ENCODE data around the gene SNIP1.
A peak's percentile ranks its signal among the peaks of the same experiment; 100 is the strongest.

SNIP1 gene

DNA sequence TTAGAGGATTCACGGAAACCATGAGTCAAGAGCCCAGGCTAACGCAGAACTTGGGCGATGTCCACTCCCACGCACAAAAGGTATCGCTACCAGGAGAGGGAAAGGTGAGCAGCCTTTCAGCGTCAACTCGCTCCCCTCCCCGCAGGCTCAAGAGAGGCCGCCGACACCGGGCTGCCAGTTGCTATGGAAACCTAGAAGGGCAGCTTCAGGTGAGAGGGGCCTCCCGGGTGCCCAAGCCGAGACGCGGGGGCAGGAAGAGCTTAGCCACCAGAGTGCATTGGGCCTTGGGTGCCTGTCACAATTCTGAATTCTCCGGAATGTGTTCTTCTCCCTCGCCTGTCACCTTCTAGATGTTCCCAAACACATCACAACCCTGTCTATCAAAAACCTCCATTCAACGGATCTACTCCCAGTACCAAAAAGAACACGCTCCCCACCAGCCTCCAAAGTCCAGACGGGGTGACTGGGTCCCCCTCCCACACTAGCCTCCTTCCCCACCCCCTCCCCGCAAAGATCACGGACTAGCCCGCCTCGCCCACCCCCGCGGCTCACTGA, 40.2 kb downstream of the SNIP1 start (continued):
- TF ChIP-seq, protein P1, sequence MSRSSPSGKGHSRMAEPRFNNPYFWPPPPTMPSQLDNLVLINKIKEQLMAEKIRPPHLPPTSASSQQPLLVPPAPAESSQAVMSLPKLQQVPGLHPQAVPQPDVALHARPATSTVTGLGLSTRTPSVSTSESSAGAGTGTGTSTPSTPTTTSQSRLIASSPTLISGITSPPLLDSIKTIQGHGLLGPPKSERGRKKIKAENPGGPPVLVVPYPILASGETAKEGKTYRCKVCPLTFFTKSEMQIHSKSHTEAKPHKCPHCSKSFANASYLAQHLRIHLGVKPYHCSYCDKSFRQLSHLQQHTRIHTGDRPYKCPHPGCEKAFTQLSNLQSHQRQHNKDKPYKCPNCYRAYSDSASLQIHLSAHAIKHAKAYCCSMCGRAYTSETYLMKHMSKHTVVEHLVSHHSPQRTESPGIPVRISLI (tag by site-specific recombination; IDR thresholded peaks at IDR 0.05) = no peak
- TF ChIP-seq ZNF561 (tag by site-specific recombination; IDR thresholded peaks at IDR 0.05; ENCODE audit: borderline replicate concordance) (peak; percentile 64; the same call in 1 of the 2 replicates), ZNF335 (tag by site-specific recombination; conservative IDR thresholded peaks at IDR 0.05) (peak; percentile 98), ZNF24 (tag by site-specific recombination; IDR thresholded peaks at IDR 0.05) (no peak), ZNF354C (tag by site-specific recombination; IDR thresholded peaks at IDR 0.05; ENCODE audit: borderline replicate concordance, low read depth) (no peak), ZBTB48 (tag by site-specific recombination; IDR thresholded peaks at IDR 0.05) (peak; percentile 55), SP2 (tag by site-specific recombination; IDR thresholded peaks at IDR 0.05) (peak; percentile 3; the same call in 1 of the 2 replicates), KLF7 (tag by site-specific recombination; IDR thresholded peaks at IDR 0.05; ENCODE audit: borderline replicate concordance) (no peak), ZNF274 (IDR thresholded peaks at IDR 0.05; ENCODE audit: low read length) (no peak), ZNF274 (tag by site-specific recombination; IDR thresholded peaks at IDR 0.05; ENCODE audit: borderline replicate concordance) (no peak), ZNF146 (tag by site-specific recombination; IDR thresholded peaks at IDR 0.05) (no peak), ZNF223 (tag by site-specific recombination; IDR thresholded peaks at IDR 0.05) (no peak), ZSCAN30 (tag by site-specific recombination; IDR thresholded peaks at IDR 0.05) (no peak), ZXDB (tag by site-specific recombination; IDR thresholded peaks at IDR 0.05) (peak; percentile 39; the same call in 1 of the 2 replicates), ZNF610 (tag by site-specific recombination; IDR thresholded peaks at IDR 0.05; ENCODE audit: borderline replicate concordance) (no peak), SALL2 (tag by site-specific recombination; IDR thresholded peaks at IDR 0.05; ENCODE audit: borderline replicate concordance) (no peak), ZNF341 (tag by site-specific recombination; IDR thresholded peaks at IDR 0.05; ENCODE audit: low read depth) (peak; percentile 27; the same call in 1 of the 2 replicates), SETDB1 (IDR thresholded peaks at IDR 0.05; ENCODE audit: insufficient read length, low read length) (no peak), YY2 (tag by site-specific recombination; IDR thresholded peaks at IDR 0.05) (no peak), ZNF600 (tag by site-specific recombination; IDR thresholded peaks at IDR 0.05) (peak; percentile 75), SP3 (tag by site-specific recombination; IDR thresholded peaks at IDR 0.05) (peak; percentile 30; the same call in 1 of the 2 replicates), ZSCAN16 (tag by site-specific recombination; IDR thresholded peaks at IDR 0.05) (no peak), ZBTB17 (tag by site-specific recombination; IDR thresholded peaks at IDR 0.05) (no peak), ZNF324 (tag by site-specific recombination; IDR thresholded peaks at IDR 0.05) (no peak)
- TF ChIP-seq, protein P2, sequence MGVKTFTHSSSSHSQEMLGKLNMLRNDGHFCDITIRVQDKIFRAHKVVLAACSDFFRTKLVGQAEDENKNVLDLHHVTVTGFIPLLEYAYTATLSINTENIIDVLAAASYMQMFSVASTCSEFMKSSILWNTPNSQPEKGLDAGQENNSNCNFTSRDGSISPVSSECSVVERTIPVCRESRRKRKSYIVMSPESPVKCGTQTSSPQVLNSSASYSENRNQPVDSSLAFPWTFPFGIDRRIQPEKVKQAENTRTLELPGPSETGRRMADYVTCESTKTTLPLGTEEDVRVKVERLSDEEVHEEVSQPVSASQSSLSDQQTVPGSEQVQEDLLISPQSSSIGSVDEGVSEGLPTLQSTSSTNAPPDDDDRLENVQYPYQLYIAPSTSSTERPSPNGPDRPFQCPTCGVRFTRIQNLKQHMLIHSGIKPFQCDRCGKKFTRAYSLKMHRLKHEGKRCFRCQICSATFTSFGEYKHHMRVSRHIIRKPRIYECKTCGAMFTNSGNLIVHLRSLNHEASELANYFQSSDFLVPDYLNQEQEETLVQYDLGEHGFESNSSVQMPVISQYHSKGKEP (tag by site-specific recombination; IDR thresholded peaks at IDR 0.05) = no peak
- TF ChIP-seq, protein P3, sequence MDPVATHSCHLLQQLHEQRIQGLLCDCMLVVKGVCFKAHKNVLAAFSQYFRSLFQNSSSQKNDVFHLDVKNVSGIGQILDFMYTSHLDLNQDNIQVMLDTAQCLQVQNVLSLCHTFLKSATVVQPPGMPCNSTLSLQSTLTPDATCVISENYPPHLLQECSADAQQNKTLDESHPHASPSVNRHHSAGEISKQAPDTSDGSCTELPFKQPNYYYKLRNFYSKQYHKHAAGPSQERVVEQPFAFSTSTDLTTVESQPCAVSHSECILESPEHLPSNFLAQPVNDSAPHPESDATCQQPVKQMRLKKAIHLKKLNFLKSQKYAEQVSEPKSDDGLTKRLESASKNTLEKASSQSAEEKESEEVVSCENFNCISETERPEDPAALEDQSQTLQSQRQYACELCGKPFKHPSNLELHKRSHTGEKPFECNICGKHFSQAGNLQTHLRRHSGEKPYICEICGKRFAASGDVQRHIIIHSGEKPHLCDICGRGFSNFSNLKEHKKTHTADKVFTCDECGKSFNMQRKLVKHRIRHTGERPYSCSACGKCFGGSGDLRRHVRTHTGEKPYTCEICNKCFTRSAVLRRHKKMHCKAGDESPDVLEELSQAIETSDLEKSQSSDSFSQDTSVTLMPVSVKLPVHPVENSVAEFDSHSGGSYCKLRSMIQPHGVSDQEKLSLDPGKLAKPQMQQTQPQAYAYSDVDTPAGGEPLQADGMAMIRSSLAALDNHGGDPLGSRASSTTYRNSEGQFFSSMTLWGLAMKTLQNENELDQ (tag by site-specific recombination; IDR thresholded peaks at IDR 0.05; ENCODE audit: low read depth) = no peak
- TF ChIP-seq, protein P4, sequence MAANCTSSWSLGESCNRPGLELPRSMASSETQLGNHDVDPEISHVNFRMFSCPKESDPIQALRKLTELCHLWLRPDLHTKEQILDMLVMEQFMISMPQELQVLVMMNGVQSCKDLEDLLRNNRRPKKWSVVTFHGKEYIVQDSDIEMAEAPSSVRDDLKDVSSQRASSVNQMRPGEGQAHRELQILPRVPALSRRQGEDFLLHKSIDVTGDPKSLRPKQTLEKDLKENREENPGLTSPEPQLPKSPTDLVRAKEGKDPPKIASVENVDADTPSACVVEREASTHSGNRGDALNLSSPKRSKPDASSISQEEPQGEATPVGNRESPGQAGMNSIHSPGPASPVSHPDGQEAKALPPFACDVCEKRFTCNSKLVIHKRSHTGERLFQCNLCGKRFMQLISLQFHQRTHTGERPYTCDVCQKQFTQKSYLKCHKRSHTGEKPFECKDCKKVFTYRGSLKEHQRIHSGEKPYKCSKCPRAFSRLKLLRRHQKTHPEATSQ (tag by site-specific recombination; IDR thresholded peaks at IDR 0.05) = no peak
- TF ChIP-seq, protein P5, sequence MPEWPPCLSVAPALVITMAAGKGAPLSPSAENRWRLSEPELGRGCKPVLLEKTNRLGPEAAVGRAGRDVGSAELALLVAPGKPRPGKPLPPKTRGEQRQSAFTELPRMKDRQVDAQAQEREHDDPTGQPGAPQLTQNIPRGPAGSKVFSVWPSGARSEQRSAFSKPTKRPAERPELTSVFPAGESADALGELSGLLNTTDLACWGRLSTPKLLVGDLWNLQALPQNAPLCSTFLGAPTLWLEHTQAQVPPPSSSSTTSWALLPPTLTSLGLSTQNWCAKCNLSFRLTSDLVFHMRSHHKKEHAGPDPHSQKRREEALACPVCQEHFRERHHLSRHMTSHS (tag by site-specific recombination; IDR thresholded peaks at IDR 0.05) = no peak
- TF ChIP-seq, protein P6, sequence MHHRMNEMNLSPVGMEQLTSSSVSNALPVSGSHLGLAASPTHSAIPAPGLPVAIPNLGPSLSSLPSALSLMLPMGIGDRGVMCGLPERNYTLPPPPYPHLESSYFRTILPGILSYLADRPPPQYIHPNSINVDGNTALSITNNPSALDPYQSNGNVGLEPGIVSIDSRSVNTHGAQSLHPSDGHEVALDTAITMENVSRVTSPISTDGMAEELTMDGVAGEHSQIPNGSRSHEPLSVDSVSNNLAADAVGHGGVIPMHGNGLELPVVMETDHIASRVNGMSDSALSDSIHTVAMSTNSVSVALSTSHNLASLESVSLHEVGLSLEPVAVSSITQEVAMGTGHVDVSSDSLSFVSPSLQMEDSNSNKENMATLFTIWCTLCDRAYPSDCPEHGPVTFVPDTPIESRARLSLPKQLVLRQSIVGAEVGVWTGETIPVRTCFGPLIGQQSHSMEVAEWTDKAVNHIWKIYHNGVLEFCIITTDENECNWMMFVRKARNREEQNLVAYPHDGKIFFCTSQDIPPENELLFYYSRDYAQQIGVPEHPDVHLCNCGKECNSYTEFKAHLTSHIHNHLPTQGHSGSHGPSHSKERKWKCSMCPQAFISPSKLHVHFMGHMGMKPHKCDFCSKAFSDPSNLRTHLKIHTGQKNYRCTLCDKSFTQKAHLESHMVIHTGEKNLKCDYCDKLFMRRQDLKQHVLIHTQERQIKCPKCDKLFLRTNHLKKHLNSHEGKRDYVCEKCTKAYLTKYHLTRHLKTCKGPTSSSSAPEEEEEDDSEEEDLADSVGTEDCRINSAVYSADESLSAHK (tag by site-specific recombination; IDR thresholded peaks at IDR 0.05) = no peak
- TF ChIP-seq, protein P7, sequence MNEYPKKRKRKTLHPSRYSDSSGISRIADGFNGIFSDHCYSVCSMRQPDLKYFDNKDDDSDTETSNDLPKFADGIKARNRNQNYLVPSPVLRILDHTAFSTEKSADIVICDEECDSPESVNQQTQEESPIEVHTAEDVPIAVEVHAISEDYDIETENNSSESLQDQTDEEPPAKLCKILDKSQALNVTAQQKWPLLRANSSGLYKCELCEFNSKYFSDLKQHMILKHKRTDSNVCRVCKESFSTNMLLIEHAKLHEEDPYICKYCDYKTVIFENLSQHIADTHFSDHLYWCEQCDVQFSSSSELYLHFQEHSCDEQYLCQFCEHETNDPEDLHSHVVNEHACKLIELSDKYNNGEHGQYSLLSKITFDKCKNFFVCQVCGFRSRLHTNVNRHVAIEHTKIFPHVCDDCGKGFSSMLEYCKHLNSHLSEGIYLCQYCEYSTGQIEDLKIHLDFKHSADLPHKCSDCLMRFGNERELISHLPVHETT (tag by site-specific recombination; IDR thresholded peaks at IDR 0.05) = no peak

Measured in HEK293 (cell line).